Panc1 (cell line): ENCODE results near the gene RIMBP2. TPM values are rescaled to one million over a fixed set of nuclear protein-coding genes. Genes with fewer than 3 reads are reported as not detected.

Experiments used
- ATAC-seq: fragments of 200-7000 bp; cut with Tn5 transposase; 2 replicates; pipeline ENCODE4 v1.9.1; 2020; ENCODE audit warnings: mild to moderate bottlenecking, moderate library complexity
- BruUV-seq: library from RNA; stranded (reverse); fragments of 400-500 nt; replicated peaks from 2 replicates; lab custom pipeline; 2021; lab: Mats Ljungman, UMichigan
- CTCF ChIA-PET: fragments of 300-600 bp; sonication (Branson Sonifier 250); formaldehyde crosslinking; loops from one replicate; lab custom pipeline; 2022; ENCODE audit warnings: antibody characterized with exemption; lab: Charles Lee
- POLR2A ChIA-PET: fragments of 300-600 bp; sonication (Branson Sonifier 250); formaldehyde crosslinking; loops from one replicate; lab custom pipeline; 2022; ENCODE audit warnings: antibody characterized with exemption; lab: Charles Lee
- DNase-seq: peaks from one replicate; pipeline ENCODE4 v3.0.0-alpha.2; 2010; ENCODE audit warnings: low read depth, low spot score
- H3K27ac ChIP-seq: 2 replicates; pipeline ENCODE4 v1.5.1; 2011; ENCODE audit warnings: mild to moderate bottlenecking, low read length, inconsistent platforms
- H3K27me3 ChIP-seq: fragments of 200-500 bp; sonication (Bioruptor generic); 2 replicates; pipeline ENCODE4 v1.6.0; 2014; ENCODE audit warnings: low read length, inconsistent platforms; ENCODE audit not compliant: control insufficient read depth, insufficient read depth
- H3K36me3 ChIP-seq: fragments of 200-500 bp; sonication (Bioruptor generic); 2 replicates; pipeline ENCODE4 v1.5.1; 2014; ENCODE audit warnings: inconsistent platforms, mild to moderate bottlenecking, low read length, moderate library complexity; ENCODE audit not compliant: control insufficient read depth, insufficient read depth
- H3K4me1 ChIP-seq: 2 replicates; pipeline ENCODE4 v1.5.1; 2011; ENCODE audit warnings: inconsistent platforms, mild to moderate bottlenecking, low read length, moderate library complexity; ENCODE audit not compliant: control insufficient read depth, insufficient read depth
- H3K4me3 ChIP-seq, 2 experiments: 2 replicates each; pipeline ENCODE4 v1.5.1; 2011 to 2012; ENCODE audit warnings: low read depth in 2 of 2, low read length in 2 of 2, mild to moderate bottlenecking in 2 of 2, inconsistent platforms in 1 of 2, moderate library complexity in 1 of 2
- H3K9me3 ChIP-seq: fragments of 200-500 bp; sonication (Bioruptor generic); 2 replicates; pipeline ENCODE4 v1.5.1; 2014; ENCODE audit warnings: low read depth, mild to moderate bottlenecking, inconsistent platforms, low read length, moderate library complexity; ENCODE audit not compliant: control insufficient read depth, insufficient read depth
- POLR2AphosphoS5 ChIP-seq: IDR thresholded peaks from 2 replicates; pipeline ENCODE4 v1.6.1; 2012; ENCODE audit warnings: mild to moderate bottlenecking, low read depth, low read length, moderate library complexity
- REST ChIP-seq, 2 experiments: IDR thresholded peaks; 2 replicates each; pipeline ENCODE4 v1.6.1; 2011 to 2012; ENCODE audit warnings: low read depth in 2 of 2, control low read depth in 1 of 2, low read length in 1 of 2, mild to moderate bottlenecking in 1 of 2, moderate library complexity in 1 of 2; ENCODE audit not compliant: insufficient read depth in 1 of 2
- SIN3A ChIP-seq: IDR thresholded peaks from 2 replicates; pipeline ENCODE4 v1.6.1; 2012; ENCODE audit warnings: low read depth, mild to moderate bottlenecking, low read length, moderate library complexity, borderline replicate concordance; ENCODE audit not compliant: insufficient read depth
- TCF7L2 ChIP-seq: IDR thresholded peaks from 2 replicates; pipeline ENCODE4 v1.6.1; 2011; ENCODE audit warnings: mild to moderate bottlenecking, low read depth, low read length, inconsistent platforms
- in situ Hi-C: cut with HindIII; loops from 2 replicates; pipeline ENCODE4 v1.10.0; 2016; ENCODE audit warnings: low sequenced_read_pairs, low pct_unique_long_range_greater_than_20kb
- intact Hi-C: fragments of 100-400 bp; cut with micrococcal nuclease; formaldehyde crosslinking; loops from one replicate; pipeline ENCODE4 v1.10.0; 2022; ENCODE audit not compliant: unreplicated experiment
- total RNA-seq: library from RNA; stranded (reverse); gene quantifications from one replicate; pipeline ENCODE4 v1.2.1, GENCODE V29; 2021; ENCODE audit not compliant: unreplicated experiment
- TF ChIP-seq, protein P1 (sequence below): fragments of 450-650 bp; IDR thresholded peaks from 2 replicates; pipeline ENCODE4 v1.5.1; 2017; ENCODE audit warnings: mild to moderate bottlenecking

The RIMBP2 gene
- total RNA-seq, 1 experiment from 2014 or later, result not detected

GRCh38 chr12:130418251-130418650, 297.8 kb downstream of the RIMBP2 start:
- Histone ChIP-seq H3K27ac (no peak overlapping the region), H3K4me1 (no peaks in the 10 kb centered on the region), H3K36me3 (no peaks in the 10 kb centered on the region), H3K27me3 (peaks cover 12% of the 10 kb centered on the region), H3K4me3 (no peak overlapping the region), H3K9me3 (no peaks in the 10 kb centered on the region)
- no peak for ATAC-seq
- in situ Hi-C loops (no loop called here), intact Hi-C loops (no loop called here)
- ChIA-PET CTCF (no interaction called here), POLR2A (no interaction called here)
- no TSS peak for BruUV-seq
- no peak for DNase-seq
- TF ChIP-seq, protein P1, sequence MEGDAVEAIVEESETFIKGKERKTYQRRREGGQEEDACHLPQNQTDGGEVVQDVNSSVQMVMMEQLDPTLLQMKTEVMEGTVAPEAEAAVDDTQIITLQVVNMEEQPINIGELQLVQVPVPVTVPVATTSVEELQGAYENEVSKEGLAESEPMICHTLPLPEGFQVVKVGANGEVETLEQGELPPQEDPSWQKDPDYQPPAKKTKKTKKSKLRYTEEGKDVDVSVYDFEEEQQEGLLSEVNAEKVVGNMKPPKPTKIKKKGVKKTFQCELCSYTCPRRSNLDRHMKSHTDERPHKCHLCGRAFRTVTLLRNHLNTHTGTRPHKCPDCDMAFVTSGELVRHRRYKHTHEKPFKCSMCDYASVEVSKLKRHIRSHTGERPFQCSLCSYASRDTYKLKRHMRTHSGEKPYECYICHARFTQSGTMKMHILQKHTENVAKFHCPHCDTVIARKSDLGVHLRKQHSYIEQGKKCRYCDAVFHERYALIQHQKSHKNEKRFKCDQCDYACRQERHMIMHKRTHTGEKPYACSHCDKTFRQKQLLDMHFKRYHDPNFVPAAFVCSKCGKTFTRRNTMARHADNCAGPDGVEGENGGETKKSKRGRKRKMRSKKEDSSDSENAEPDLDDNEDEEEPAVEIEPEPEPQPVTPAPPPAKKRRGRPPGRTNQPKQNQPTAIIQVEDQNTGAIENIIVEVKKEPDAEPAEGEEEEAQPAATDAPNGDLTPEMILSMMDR, result no peak
- TF ChIP-seq POLR2AphosphoS5 (no peak), SIN3A (no peak)

GRCh38 chr12:130414381-130414780, 301.7 kb downstream of the RIMBP2 start:
- Histone ChIP-seq H3K27ac (no peak overlapping the region), H3K9me3 (no peaks in the 10 kb centered on the region), H3K36me3 (no peaks in the 10 kb centered on the region), H3K4me1 (no peaks in the 10 kb centered on the region), H3K4me3 (no peak overlapping the region), H3K27me3 (peaks cover 5% of the 10 kb centered on the region; the same call in 1 of the 2 replicates)
- no TSS peak for BruUV-seq
- DNase-seq, result no peak
- ATAC-seq, result no peak
- ChIA-PET CTCF (no interaction called here), POLR2A (no interaction called here)
- TF ChIP-seq, protein P1, result no peak
- no peak for TF ChIP-seq POLR2AphosphoS5
- no peak for TF ChIP-seq REST (IDR thresholded peaks at IDR 0.05; ENCODE audit: insufficient read depth in 1 of 2, low read depth in 2 of 2, low read length in 1 of 2)
- TF ChIP-seq SIN3A, result no peak
- TF ChIP-seq TCF7L2, result no peak
- in situ Hi-C loops, result no loop called here
- intact Hi-C loops, result no loop called here

GRCh38 chr12:130413909-130414308, 302.2 kb downstream of the RIMBP2 start:
- no peak for ATAC-seq
- intact Hi-C loops, result no loop called here
- no peak for DNase-seq
- in situ Hi-C loops, result no loop called here
- Histone ChIP-seq H3K4me1 (no peaks in the 10 kb centered on the region), H3K4me3 (no peak overlapping the region), H3K27ac (no peak overlapping the region), H3K36me3 (no peaks in the 10 kb centered on the region), H3K9me3 (no peaks in the 10 kb centered on the region), H3K27me3 (peaks cover 5% of the 10 kb centered on the region; the same call in 1 of the 2 replicates)
- ChIA-PET POLR2A (no interaction called here), CTCF (no interaction called here)
- TF ChIP-seq SIN3A (no peak), POLR2AphosphoS5 (no peak), REST (IDR thresholded peaks at IDR 0.05; ENCODE audit: insufficient read depth in 1 of 2, low read depth in 2 of 2, low read length in 1 of 2) (no peak), TCF7L2 (no peak)
- TF ChIP-seq, protein P1, result no peak
- no TSS peak for BruUV-seq
